ENCODE measurements around the gene ZDHHC6.

GRCh38 chr10:112389271-112389822 is 57.4 kb downstream of the ZDHHC6 start:
- peak in 1 of 3 donors; percentile 67 for TF ChIP-seq POLR2AphosphoS5 (IDR thresholded peaks at IDR 0.05)
- TF ChIP-seq CTCF (IDR thresholded peaks at IDR 0.05), result no peak
- TF ChIP-seq POLR2A (IDR thresholded peaks at IDR 0.05), result no peak
- TF ChIP-seq EP300 (IDR thresholded peaks at IDR 0.05), result no peak
